ENCODE measurements around the gene BRD1.

DNA sequence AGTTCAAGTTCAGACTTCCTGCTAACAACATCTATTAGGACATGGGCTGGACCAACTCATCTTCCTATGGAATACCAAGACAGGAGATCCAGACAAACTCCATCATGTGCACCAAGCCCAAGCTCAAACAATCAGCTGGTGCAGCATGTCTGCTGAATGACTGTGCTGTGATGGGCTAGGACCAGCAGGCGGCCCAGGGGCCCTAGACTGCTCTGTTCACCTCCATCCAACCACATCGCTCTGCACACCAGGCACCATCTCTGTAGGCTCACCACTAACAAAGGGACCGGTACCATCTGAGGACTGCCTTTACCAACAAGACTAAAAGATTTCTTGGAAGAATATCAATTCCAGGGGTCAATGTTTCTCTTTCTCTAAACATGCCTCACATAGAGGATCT, 10.3 kb downstream of the BRD1 start:
- TF ChIP-seq, protein P1, sequence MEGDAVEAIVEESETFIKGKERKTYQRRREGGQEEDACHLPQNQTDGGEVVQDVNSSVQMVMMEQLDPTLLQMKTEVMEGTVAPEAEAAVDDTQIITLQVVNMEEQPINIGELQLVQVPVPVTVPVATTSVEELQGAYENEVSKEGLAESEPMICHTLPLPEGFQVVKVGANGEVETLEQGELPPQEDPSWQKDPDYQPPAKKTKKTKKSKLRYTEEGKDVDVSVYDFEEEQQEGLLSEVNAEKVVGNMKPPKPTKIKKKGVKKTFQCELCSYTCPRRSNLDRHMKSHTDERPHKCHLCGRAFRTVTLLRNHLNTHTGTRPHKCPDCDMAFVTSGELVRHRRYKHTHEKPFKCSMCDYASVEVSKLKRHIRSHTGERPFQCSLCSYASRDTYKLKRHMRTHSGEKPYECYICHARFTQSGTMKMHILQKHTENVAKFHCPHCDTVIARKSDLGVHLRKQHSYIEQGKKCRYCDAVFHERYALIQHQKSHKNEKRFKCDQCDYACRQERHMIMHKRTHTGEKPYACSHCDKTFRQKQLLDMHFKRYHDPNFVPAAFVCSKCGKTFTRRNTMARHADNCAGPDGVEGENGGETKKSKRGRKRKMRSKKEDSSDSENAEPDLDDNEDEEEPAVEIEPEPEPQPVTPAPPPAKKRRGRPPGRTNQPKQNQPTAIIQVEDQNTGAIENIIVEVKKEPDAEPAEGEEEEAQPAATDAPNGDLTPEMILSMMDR (IDR thresholded peaks at IDR 0.05), result no peak
- no peak for TF ChIP-seq POLR2A (IDR thresholded peaks at IDR 0.05)
